HepG2 (cell line): ENCODE data around the gene KRT79. TPM values are rescaled to one million over a fixed set of nuclear protein-coding genes. Genes with fewer than 3 reads are reported as not detected.

ENCODE experiments used
- ATAC-seq: fragments of 200-7000 bp; cut with Tn5 transposase; 3 replicates; pipeline ENCODE4 v1.9.1; 2020; ENCODE audit warnings: mild to moderate bottlenecking, moderate library complexity
- BruUV-seq: library from RNA; stranded (reverse); fragments of 400-500 nt; replicated peaks from 2 replicates; lab custom pipeline; 2021; lab: Mats Ljungman, UMichigan
- CTCF ChIA-PET: fragments of 300-600 bp; formaldehyde crosslinking; extraction: SDS; loops from one replicate; lab custom pipeline; 2021; ENCODE audit warnings: low total read pairs, inconsistent platforms, low intra/inter-chr PET ratio; lab: Yijun Ruan, JAX
- POLR2A ChIA-PET: fragments of 350-600 bp; sonication (Branson Sonifier 250); formaldehyde crosslinking; loops from one replicate; lab custom pipeline; 2020; ENCODE audit warnings: antibody characterized with exemption, inconsistent platforms; lab: Yijun Ruan, JAX
- DNase-seq: peaks from one replicate; pipeline ENCODE4 v3.0.0-alpha.2; 2015; ENCODE audit warnings: low spot score
- FAIRE-seq: peaks from 3 replicates; lab custom pipeline; 2011; peaks lifted over from hg19 to GRCh38; lab: Jason Lieb, UNC
- H2AFZ ChIP-seq: one replicate; pipeline ENCODE4 v1.6.1; 2011; ENCODE audit warnings: low read length, inconsistent platforms
- H3K27ac ChIP-seq: fragments of 300-600 bp; 3 replicates; pipeline ENCODE4 v1.8.0; 2011; ENCODE audit warnings: mixed run types, mild to moderate bottlenecking, mixed read lengths, low read length, inconsistent platforms; ENCODE audit not compliant: insufficient read depth; ENCODE audit errors: extremely low read length
- H3K27me3 ChIP-seq, 2 experiments: fragments of 200-600 bp in 1 of 2; 2 replicates in 1 of 2; 3 replicates in 1 of 2; pipeline versions ENCODE4 v1.6.0 to v1.8.0; 2011; ENCODE audit warnings: low read length in 2 of 2, mild to moderate bottlenecking in 2 of 2, moderate library complexity in 2 of 2, inconsistent platforms in 1 of 2; ENCODE audit not compliant: insufficient read depth in 2 of 2, control insufficient read depth in 1 of 2
- H3K36me3 ChIP-seq, 2 experiments: fragments of 200-600 bp in 1 of 2; replicated peaks in 1 of 2; 2 replicates in 1 of 2; 3 replicates in 1 of 2; pipeline versions ENCODE4 v1.5.1 to v1.8.0; 2011; ENCODE audit warnings: low read length in 2 of 2, inconsistent platforms in 1 of 2; ENCODE audit not compliant: insufficient read depth in 2 of 2, control insufficient read depth in 1 of 2
- H3K4me1 ChIP-seq: 2 replicates; pipeline ENCODE4 v1.5.1; 2012; ENCODE audit warnings: low read length, inconsistent platforms; ENCODE audit not compliant: insufficient read depth
- H3K4me2 ChIP-seq: 2 replicates; pipeline ENCODE4 v1.6.0; 2011; ENCODE audit warnings: low read depth, low read length, inconsistent platforms
- H3K4me3 ChIP-seq, 3 experiments: fragments of 200-600 bp in 1 of 3; sonication (generic), shearing (Covaris generic) in 1 of 3; replicated peaks in 1 of 3; 2 replicates each; pipeline ENCODE4 v1.5.1; 2011 to 2016; ENCODE audit warnings: low read length in 3 of 3, inconsistent platforms in 2 of 3, low read depth in 2 of 3, mild to moderate bottlenecking in 2 of 3, control low read depth in 1 of 3, mixed read lengths in 1 of 3; ENCODE audit not compliant: insufficient read depth in 1 of 3
- H3K79me2 ChIP-seq: one replicate; pipeline ENCODE4 v1.6.1; 2011; ENCODE audit warnings: low read length, inconsistent platforms; ENCODE audit not compliant: insufficient read depth
- H3K9ac ChIP-seq: 2 replicates; pipeline ENCODE4 v1.6.0; 2011; ENCODE audit warnings: mild to moderate bottlenecking, low read depth, low read length, inconsistent platforms; ENCODE audit not compliant: insufficient read depth
- H3K9me3 ChIP-seq: 2 replicates; pipeline ENCODE4 v1.5.1; 2012; ENCODE audit warnings: mild to moderate bottlenecking, low read length
- H4K20me1 ChIP-seq: 2 replicates; pipeline ENCODE4 v1.6.0; 2011; ENCODE audit warnings: inconsistent platforms, mild to moderate bottlenecking, low read length, moderate library complexity; ENCODE audit not compliant: insufficient read depth
- CENPBD1 ChIP-seq: sonication (generic); formaldehyde crosslinking; IDR thresholded peaks from 2 replicates; pipeline ENCODE4 v1.8.0; 2022; ENCODE audit warnings: missing genetic modification reagents, low read depth, mild to moderate bottlenecking, borderline replicate concordance
- GMEB1 ChIP-seq: sonication (generic); formaldehyde crosslinking; IDR thresholded peaks from 2 replicates; pipeline ENCODE4 v1.5.1; 2020; ENCODE audit warnings: missing genetic modification reagents, mild to moderate bottlenecking, borderline replicate concordance
- GPN1 ChIP-seq: sonication (generic); formaldehyde crosslinking; IDR thresholded peaks from 2 replicates; pipeline ENCODE4 v1.5.1; 2020; ENCODE audit warnings: missing genetic modification reagents, borderline replicate concordance
- KAT8 ChIP-seq: IDR thresholded peaks from 2 replicates; pipeline ENCODE4 v1.6.1; 2016; ENCODE audit warnings: missing genetic modification reagents, missing compliant biosample characterization
- KLF9 ChIP-seq: IDR thresholded peaks from 2 replicates; pipeline ENCODE4 v1.6.1; 2016; ENCODE audit warnings: low read depth
- MEIS2 ChIP-seq: sonication (generic); formaldehyde crosslinking; IDR thresholded peaks from 2 replicates; pipeline ENCODE4 v1.9.0; 2021; ENCODE audit warnings: mild to moderate bottlenecking, missing genetic modification reagents
- MXD3 ChIP-seq: IDR thresholded peaks from 2 replicates; pipeline ENCODE4 v1.6.1; 2016; ENCODE audit warnings: mild to moderate bottlenecking, missing biosample characterization, missing genetic modification reagents
- NCOA2 ChIP-seq: sonication (generic); formaldehyde crosslinking; IDR thresholded peaks from 2 replicates; pipeline ENCODE4 v1.8.0; 2022; ENCODE audit warnings: inconsistent platforms
- NFE2L1 ChIP-seq: sonication (generic); formaldehyde crosslinking; IDR thresholded peaks from 2 replicates; pipeline ENCODE4 v1.4.0; 2020; ENCODE audit warnings: missing genetic modification reagents, mild to moderate bottlenecking, borderline replicate concordance
- ONECUT2 ChIP-seq: sonication (generic); formaldehyde crosslinking; IDR thresholded peaks from 2 replicates; pipeline ENCODE4 v1.4.0; 2020; ENCODE audit warnings: missing genetic modification reagents
- PLSCR1 ChIP-seq: sonication (generic); formaldehyde crosslinking; IDR thresholded peaks from 2 replicates; pipeline ENCODE4 v1.5.0; 2020; ENCODE audit warnings: missing genetic modification reagents, mild to moderate bottlenecking, borderline replicate concordance
- RORA ChIP-seq: sonication (generic); formaldehyde crosslinking; IDR thresholded peaks from 2 replicates; pipeline ENCODE4 v1.5.0; 2020; ENCODE audit warnings: mild to moderate bottlenecking, missing genetic modification reagents, moderate library complexity
- SAFB2 ChIP-seq: sonication (generic); formaldehyde crosslinking; IDR thresholded peaks from 2 replicates; pipeline ENCODE4 v1.5.1; 2020; ENCODE audit warnings: missing genetic modification reagents, low read depth, mild to moderate bottlenecking, borderline replicate concordance
- SIX4 ChIP-seq: sonication (generic); formaldehyde crosslinking; IDR thresholded peaks from 2 replicates; pipeline ENCODE4 v1.4.0; 2020; ENCODE audit warnings: missing genetic modification reagents
- SMARCE1 ChIP-seq: fragments of 450-650 bp; IDR thresholded peaks from 2 replicates; pipeline ENCODE4 v1.6.1; 2017; ENCODE audit warnings: borderline replicate concordance
- SNAPC2 ChIP-seq: sonication (generic); formaldehyde crosslinking; IDR thresholded peaks from 2 replicates; pipeline ENCODE4 v1.8.1; 2022; ENCODE audit warnings: mild to moderate bottlenecking, missing genetic modification reagents
- SOX6 ChIP-seq, 2 experiments: fragments of 450-650 bp in 1 of 2; sonication (generic) in 1 of 2; formaldehyde crosslinking in 1 of 2; IDR thresholded peaks; 2 replicates each; pipeline versions ENCODE4 v1.4.0 to v1.6.1; 2017 to 2020; ENCODE audit warnings: antibody characterized with exemption in 1 of 2, mild to moderate bottlenecking in 1 of 2, missing genetic modification reagents in 1 of 2
- TCF7 ChIP-seq: sonication (generic); IDR thresholded peaks from 2 replicates; pipeline ENCODE4 v1.6.1; 2016; ENCODE audit warnings: antibody characterized with exemption, low read depth
- ZMYM4 ChIP-seq: sonication (generic); formaldehyde crosslinking; IDR thresholded peaks from 2 replicates; pipeline ENCODE4 v1.8.1; 2023; ENCODE audit warnings: mild to moderate bottlenecking, missing genetic modification reagents
- ZNF546 ChIP-seq: sonication (generic); formaldehyde crosslinking; conservative IDR thresholded peaks from 2 replicates; pipeline ENCODE4 v1.8.1; 2023; ENCODE audit warnings: mild to moderate bottlenecking, missing genetic modification reagents
- ZNF547 ChIP-seq: sonication (generic); formaldehyde crosslinking; IDR thresholded peaks from 2 replicates; pipeline ENCODE4 v1.5.1; 2020; ENCODE audit warnings: mild to moderate bottlenecking, missing genetic modification reagents
- ZNF562 ChIP-seq: sonication (generic); formaldehyde crosslinking; IDR thresholded peaks from 2 replicates; pipeline ENCODE4 v1.8.0; 2022; ENCODE audit warnings: missing genetic modification reagents, borderline replicate concordance
- ZNF607 ChIP-seq: sonication (generic); formaldehyde crosslinking; IDR thresholded peaks from 2 replicates; pipeline ENCODE4 v1.5.1; 2020; ENCODE audit warnings: missing genetic modification reagents, mild to moderate bottlenecking, borderline replicate concordance
- WGBS: methylation state at CpG from one replicate; pipeline ENCODE4 v1.1.6; 2017; ENCODE audit warnings: low lambda C conversion rate; 5-methylcytosine and 5-hydroxymethylcytosine counted together
- in situ Hi-C: cut with HindIII; loops from 2 replicates; pipeline ENCODE4 v1.10.0; 2017; ENCODE audit warnings: low pct_unique_long_range_greater_than_20kb; ENCODE audit not compliant: extremely low pct_ligation_motif_present
- intact Hi-C: fragments of 100-400 bp; cut with micrococcal nuclease; formaldehyde crosslinking; loops from one replicate; pipeline ENCODE4 v1.10.0; 2022; ENCODE audit not compliant: unreplicated experiment
- polyA plus RNA-seq, 8 experiments: library from polyadenylated mRNA; depleted of rRNA in 3 of 8; stranded (reverse) in 7 of 8; unstranded in 1 of 8; fragments of >200 nt; fragmentation: Illumina TruSeq in 4 of 8; extraction: Trizol in 4 of 8; gene quantifications; 2 replicates each; pipeline versions ENCODE4 v1.2.1 to v1.2.3, GENCODE V29; 2011 to 2016; ENCODE audit warnings: low read depth in 4 of 8, missing spikeins in 1 of 8, mixed read lengths in 1 of 8; ENCODE audit not compliant: insufficient read depth in 1 of 8
- total RNA-seq, 5 experiments: library from RNA; depleted of rRNA; stranded (reverse); fragments of >200 nt; fragmentation: Illumina TruSeq; extraction: Trizol; gene quantifications; 2 replicates each; pipeline ENCODE4 v1.2.3, GENCODE V29; 2016; ENCODE audit warnings: low read depth in 1 of 5

Gene KRT79
- total and polyA plus RNA-seq, 2 of the 13 experiments (the other 11 are each of a cell fraction or from before 2014, with no cell fraction given), result 0.09 TPM; not detected in 1

GRCh38 chr12:52805739-52806138 is 28.4 kb downstream of the KRT79 start (continued):
- TF ChIP-seq ZMYM4 (CRISPR knock-in tag) (no peak), ZNF546 (CRISPR knock-in tag) (no peak), GPN1 (CRISPR knock-in tag) (no peak), SNAPC2 (no peak), SMARCE1 (no peak)

- Histone ChIP-seq H3K9ac (no peak overlapping the region), H3K36me3 (no peaks in the 10 kb centered on the region), H3K27me3 (peaks cover 1 to 18% of the 10 kb centered on the region in 2 experiments; a peak in 4 of 5 replicates), H4K20me1 (no peaks in the 10 kb centered on the region), H3K4me1 (no peaks in the 10 kb centered on the region), H2AFZ (no peak overlapping the region), H3K4me2 (no peak overlapping the region), H3K4me3 (no peak overlapping the region), H3K79me2 (no peaks in the 10 kb centered on the region), H3K27ac (no peak overlapping the region), H3K9me3 (no peaks in the 10 kb centered on the region)
- intact Hi-C loops (no loop called here), in situ Hi-C loops (no loop called here)
- POLR2A ChIA-PET, result no interaction called here
- FAIRE-seq (no peak), ATAC-seq (no peak), DNase-seq (no peak)
- 0% methylated on average over 1 of the region's 1 CpG for WGBS
- CTCF ChIA-PET, result no interaction called here
- BruUV-seq, result no TSS peak
- TF ChIP-seq PLSCR1, result no peak
- TF ChIP-seq SOX6 (IDR thresholded peaks at IDR 0.05), result no peak
- no peak for TF ChIP-seq SOX6 (CRISPR knock-in tag; IDR thresholded peaks at IDR 0.05)
- no peak for TF ChIP-seq CENPBD1 (CRISPR knock-in tag)
- no peak for TF ChIP-seq TCF7
- no peak for TF ChIP-seq NFE2L1 (CRISPR knock-in tag)
- no peak for TF ChIP-seq MEIS2
- no peak for TF ChIP-seq ONECUT2 (CRISPR knock-in tag)
- no peak for TF ChIP-seq RORA (CRISPR knock-in tag)
- no peak for TF ChIP-seq KLF9 (CRISPR knock-in tag)
- TF ChIP-seq MXD3 (CRISPR knock-in tag), result no peak
- TF ChIP-seq KAT8, result no peak
- TF ChIP-seq SAFB2 (CRISPR knock-in tag), result no peak
- no peak for TF ChIP-seq NCOA2 (CRISPR knock-in tag)
- no peak for TF ChIP-seq ZNF562
- no peak for TF ChIP-seq ZNF607 (CRISPR knock-in tag)
- no peak for TF ChIP-seq SIX4
- no peak for TF ChIP-seq GMEB1 (CRISPR knock-in tag)
- TF ChIP-seq ZNF547 (CRISPR knock-in tag), result no peak
Observed at GRCh38 chr12:52805000-52805399, 29.1 kb downstream of the KRT79 start.
